PC-3 (cell line): ENCODE data around the gene C10orf143. TPM values are rescaled to one million over a fixed set of nuclear protein-coding genes. Genes with fewer than 3 reads are reported as not detected.
A peak's percentile ranks its signal among the peaks of the same experiment; 100 is the strongest.

Experiments used
- ATAC-seq: fragments of 200-7000 bp; cut with Tn5 transposase; 2 replicates; pipeline ENCODE4 v1.9.1; 2020; ENCODE audit warnings: mild to moderate bottlenecking, moderate library complexity
- BruUV-seq: library from RNA; stranded (reverse); fragments of 400-500 nt; replicated peaks from 2 replicates; lab custom pipeline; 2021; lab: Mats Ljungman, UMichigan
- CTCF ChIA-PET: fragments of 300-600 bp; sonication (Branson Sonifier 250); formaldehyde crosslinking; loops from one replicate; lab custom pipeline; 2022; ENCODE audit warnings: antibody characterized with exemption; lab: Charles Lee
- POLR2A ChIA-PET: fragments of 300-600 bp; sonication (Branson Sonifier 250); formaldehyde crosslinking; loops from one replicate; lab custom pipeline; 2022; ENCODE audit warnings: antibody characterized with exemption; ENCODE audit not compliant: unreplicated experiment; lab: Charles Lee
- DNase-seq: peaks from one replicate; pipeline ENCODE4 v3.0.0-alpha.2; 2015
- H2AFZ ChIP-seq: fragments of 300-600 bp; sonication (generic); 2 replicates; pipeline ENCODE4 v1.6.0; 2016; ENCODE audit warnings: antibody characterized with exemption, low read length
- H3F3A ChIP-seq: fragments of 300-600 bp; sonication (generic); one replicate; pipeline ENCODE4 v1.6.0; 2017; ENCODE audit warnings: antibody characterized with exemption, low read length, control low read depth, mild to moderate bottlenecking; ENCODE audit not compliant: unreplicated experiment
- H3K27ac ChIP-seq: fragments of 300-600 bp; sonication (generic); 2 replicates; pipeline ENCODE4 v1.5.1; 2016; ENCODE audit warnings: mild to moderate bottlenecking, low read length
- H3K27me3 ChIP-seq: fragments of 300-600 bp; sonication (generic); 2 replicates; pipeline ENCODE4 v1.6.1; 2016; ENCODE audit warnings: low read length, mixed read lengths
- H3K36me3 ChIP-seq: fragments of 300-600 bp; sonication (generic); 2 replicates; pipeline ENCODE4 v1.6.1; 2016; ENCODE audit warnings: low read depth, mixed run types, low read length, mixed read lengths
- H3K4me1 ChIP-seq: fragments of 300-600 bp; sonication (generic); 2 replicates; pipeline ENCODE4 v1.5.1; 2016; ENCODE audit warnings: low read length; ENCODE audit not compliant: insufficient read depth
- H3K4me2 ChIP-seq: fragments of 300-600 bp; sonication (generic); 2 replicates; pipeline ENCODE4 v1.6.0; 2016; ENCODE audit warnings: low read length
- H3K4me3 ChIP-seq: fragments of 300-600 bp; sonication (generic); 2 replicates; pipeline ENCODE4 v1.5.1; 2016; ENCODE audit warnings: mild to moderate bottlenecking, low read length, mixed read lengths
- H3K79me2 ChIP-seq: fragments of 300-600 bp; sonication (generic); 2 replicates; pipeline ENCODE4 v1.6.1; 2017; ENCODE audit warnings: low read length, mixed read lengths
- H3K9ac ChIP-seq: fragments of 300-600 bp; sonication (generic); 2 replicates; pipeline ENCODE4 v1.6.0; 2016; ENCODE audit warnings: mild to moderate bottlenecking, low read length
- H3K9me2 ChIP-seq: fragments of 300-600 bp; sonication (generic); replicated peaks from 2 replicates; pipeline ENCODE4 v1.6.1; 2016; ENCODE audit warnings: mixed run types, low read length, mixed read lengths
- H3K9me3 ChIP-seq: fragments of 300-600 bp; sonication (generic); 2 replicates; pipeline ENCODE4 v1.6.1; 2016; ENCODE audit warnings: low read length, mixed read lengths
- H4K20me1 ChIP-seq: fragments of 300-600 bp; sonication (generic); 2 replicates; pipeline ENCODE4 v1.6.1; 2016; ENCODE audit warnings: low read length, mixed read lengths
- EZH2 ChIP-seq: fragments of 300-600 bp; sonication (generic); IDR thresholded peaks from one replicate; pipeline ENCODE4 v1.6.1; 2017; ENCODE audit warnings: antibody characterized with exemption, mild to moderate bottlenecking, low read length; ENCODE audit not compliant: unreplicated experiment
- EZH2phosphoT487 ChIP-seq: fragments of 300-600 bp; sonication (generic); IDR thresholded peaks from 2 replicates; pipeline ENCODE4 v1.6.1; 2018; ENCODE audit warnings: mild to moderate bottlenecking, antibody characterized with exemption, low read length, borderline replicate concordance
- intact Hi-C: fragments of 100-400 bp; cut with micrococcal nuclease; formaldehyde crosslinking; loops from 2 replicates; pipeline ENCODE4 v1.9.0; 2023
- total RNA-seq: library from RNA; depleted of rRNA; stranded (reverse); fragments of >200 nt; gene quantifications from 2 replicates; pipeline ENCODE4 v1.2.3, GENCODE V29; 2014
- TF ChIP-seq, protein P1 (sequence below): fragments of 300-600 bp; sonication (generic); conservative IDR thresholded peaks from 2 replicates; pipeline ENCODE4 v1.5.1; 2017; ENCODE audit warnings: antibody characterized with exemption, low read depth, mild to moderate bottlenecking, low read length

C10orf143 gene
- total RNA-seq, 1 experiment from 2014 or later = not detected

DNA sequence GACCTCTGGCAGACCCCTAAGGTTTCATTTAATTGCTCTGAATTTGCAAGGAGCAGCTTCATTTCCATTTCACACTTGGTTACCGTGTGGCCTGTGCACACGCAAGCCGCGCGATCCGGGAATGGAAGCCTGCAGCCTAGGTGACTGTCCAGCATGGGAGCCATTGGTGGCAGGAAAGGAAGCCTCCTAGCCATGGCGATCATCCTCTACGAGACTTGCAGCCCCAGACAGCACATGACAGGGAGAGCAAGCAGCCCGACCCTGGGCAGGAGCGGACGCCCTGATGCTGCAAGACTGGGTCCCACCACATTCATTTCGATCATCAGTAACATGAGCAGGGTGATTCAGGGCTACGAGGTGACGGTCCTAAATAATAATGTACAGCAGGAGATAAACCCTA lies 33.9 kb downstream of the C10orf143 start:
- POLR2A ChIA-PET = no interaction called here
- DNase-seq (no peak), ATAC-seq (no peak)
- Histone ChIP-seq H3K9me3 (no peaks in the 10 kb centered on the region), H3K27me3 (no peaks in the 10 kb centered on the region), H3K4me3 (no peak overlapping the region), H3K9ac (no peak overlapping the region), H3K27ac (no peak overlapping the region), H3K9me2 (no peaks in the 10 kb centered on the region), H4K20me1 (no peaks in the 10 kb centered on the region), H2AFZ (no peak overlapping the region), H3F3A (no peaks in the 10 kb centered on the region), H3K36me3 (no peaks in the 10 kb centered on the region), H3K79me2 (no peaks in the 10 kb centered on the region), H3K4me1 (no peaks in the 10 kb centered on the region), H3K4me2 (no peak overlapping the region)
- CTCF ChIA-PET = interaction anchor here (0.6 kb wide), 1 partner anchor 92 kb away, joined by 4 read pairs; no protein-coding TSS in a partner anchor
- TF ChIP-seq EZH2 = no peak
- TF ChIP-seq EZH2phosphoT487 = no peak
- TF ChIP-seq, protein P1, sequence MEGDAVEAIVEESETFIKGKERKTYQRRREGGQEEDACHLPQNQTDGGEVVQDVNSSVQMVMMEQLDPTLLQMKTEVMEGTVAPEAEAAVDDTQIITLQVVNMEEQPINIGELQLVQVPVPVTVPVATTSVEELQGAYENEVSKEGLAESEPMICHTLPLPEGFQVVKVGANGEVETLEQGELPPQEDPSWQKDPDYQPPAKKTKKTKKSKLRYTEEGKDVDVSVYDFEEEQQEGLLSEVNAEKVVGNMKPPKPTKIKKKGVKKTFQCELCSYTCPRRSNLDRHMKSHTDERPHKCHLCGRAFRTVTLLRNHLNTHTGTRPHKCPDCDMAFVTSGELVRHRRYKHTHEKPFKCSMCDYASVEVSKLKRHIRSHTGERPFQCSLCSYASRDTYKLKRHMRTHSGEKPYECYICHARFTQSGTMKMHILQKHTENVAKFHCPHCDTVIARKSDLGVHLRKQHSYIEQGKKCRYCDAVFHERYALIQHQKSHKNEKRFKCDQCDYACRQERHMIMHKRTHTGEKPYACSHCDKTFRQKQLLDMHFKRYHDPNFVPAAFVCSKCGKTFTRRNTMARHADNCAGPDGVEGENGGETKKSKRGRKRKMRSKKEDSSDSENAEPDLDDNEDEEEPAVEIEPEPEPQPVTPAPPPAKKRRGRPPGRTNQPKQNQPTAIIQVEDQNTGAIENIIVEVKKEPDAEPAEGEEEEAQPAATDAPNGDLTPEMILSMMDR = no peak
- BruUV-seq = no TSS peak
- intact Hi-C loops = no loop called here

DNA sequence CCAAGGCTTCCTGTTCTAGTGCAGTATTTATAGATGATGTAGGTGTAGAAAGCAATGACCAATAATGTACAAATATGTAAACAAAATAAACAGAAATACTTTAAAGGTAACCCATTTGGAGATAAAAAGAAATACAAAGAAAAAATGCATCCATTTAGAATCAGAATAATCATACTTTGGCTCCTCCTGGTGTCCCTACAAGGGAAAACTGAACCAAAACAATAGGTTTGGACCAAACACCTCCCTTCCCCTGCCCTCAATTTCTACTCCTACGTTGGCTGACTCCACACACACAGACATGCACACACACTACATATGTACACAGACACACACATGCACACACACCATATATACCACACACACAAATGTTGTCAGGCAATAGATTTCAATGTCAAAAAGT lies 36.0 kb downstream of the C10orf143 start:
- no TSS peak for BruUV-seq
- POLR2A ChIA-PET = no interaction called here
- no peaks in the 10 kb centered on the region for H3K27me3 ChIP-seq

DNA sequence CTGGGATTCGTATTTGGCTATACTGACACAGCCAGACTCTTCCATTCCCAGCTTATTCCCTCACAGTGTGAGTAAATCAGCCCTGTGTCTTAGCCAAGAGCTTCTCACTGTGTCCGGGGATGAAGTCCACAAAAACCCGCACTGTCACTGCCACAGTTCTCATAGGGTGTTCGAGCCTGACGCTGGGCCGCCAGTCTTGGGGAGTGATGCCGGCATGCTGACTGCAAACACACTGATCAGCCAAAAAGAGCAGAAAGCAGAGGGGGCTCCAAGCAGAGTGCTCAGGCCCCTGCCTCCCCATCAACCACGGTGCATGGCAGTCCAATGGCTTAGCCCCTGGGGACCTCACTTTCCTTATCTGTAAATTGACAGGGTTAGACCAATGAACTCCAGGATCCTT lies 36.7 kb downstream of the C10orf143 start:
- no peak for ATAC-seq
- POLR2A ChIA-PET = no interaction called here
- BruUV-seq = no TSS peak

More for the DNA sequence above, 36.0 kb downstream of the C10orf143 start:
- ATAC-seq (no peak), DNase-seq (no peak)
- Histone ChIP-seq H3K9ac (no peak overlapping the region), H3K9me3 (no peaks in the 10 kb centered on the region), H2AFZ (no peak overlapping the region), H3K4me3 (no peak overlapping the region), H3K4me1 (no peaks in the 10 kb centered on the region), H4K20me1 (no peaks in the 10 kb centered on the region), H3K79me2 (no peaks in the 10 kb centered on the region), H3K27ac (no peak overlapping the region), H3F3A (no peaks in the 10 kb centered on the region), H3K36me3 (no peaks in the 10 kb centered on the region), H3K9me2 (no peaks in the 10 kb centered on the region), H3K4me2 (no peak overlapping the region)
- TF ChIP-seq EZH2 = no peak
- no peak for TF ChIP-seq EZH2phosphoT487
- TF ChIP-seq, protein P1 = peak; percentile 29; the same call in 1 of the 2 replicates
- CTCF ChIA-PET = no interaction called here
- intact Hi-C loops = no loop called here

More for the DNA sequence above, 36.7 kb downstream of the C10orf143 start:
- Histone ChIP-seq H2AFZ (no peak overlapping the region), H3K79me2 (no peaks in the 10 kb centered on the region), H3K36me3 (no peaks in the 10 kb centered on the region), H3K4me3 (no peak overlapping the region), H3F3A (no peaks in the 10 kb centered on the region), H3K9me2 (no peaks in the 10 kb centered on the region), H3K4me2 (no peak overlapping the region), H3K4me1 (no peaks in the 10 kb centered on the region), H3K9me3 (no peaks in the 10 kb centered on the region), H3K27me3 (no peaks in the 10 kb centered on the region), H4K20me1 (no peaks in the 10 kb centered on the region), H3K9ac (no peak overlapping the region), H3K27ac (no peak overlapping the region)
- CTCF ChIA-PET = no interaction called here
- DNase-seq = no peak
- intact Hi-C loops = no loop called here
- TF ChIP-seq EZH2phosphoT487 = no peak
- no peak for TF ChIP-seq EZH2
